ENCODE measurements around the gene HEXIM1. TPM values are rescaled to one million over a fixed set of nuclear protein-coding genes. Genes with fewer than 3 reads are reported as not detected.

The HEXIM1 gene
- total and polyA plus RNA-seq, 8 donors: 6.8 to 17.2 (median 12.0) TPM

GRCh38 chr17:45108595-45109521, 39.4 kb upstream of the HEXIM1 start:
- Histone ChIP-seq H3K9me3 (no peaks in the 10 kb centered on the region), H3K27ac (no peak overlapping the region), H3K4me1 (no peaks in the 10 kb centered on the region), H3K36me3 (peaks cover 0 to 48% (median 23%) of the 10 kb centered on the region in 3 donors), H3K27me3 (no peaks in the 10 kb centered on the region), H3K4me3 (no peak overlapping the region)
- DNase-seq (no peak), FAIRE-seq (no peak), ATAC-seq (peak in 2 of 4 donors; percentile 17)
- intact Hi-C loops (cut with DNase I): no loop called here
- TF ChIP-seq CTCF (IDR thresholded peaks at IDR 0.05): no peak
- 77 to 78% methylated on average over 12 of the region's 12 CpGs for WGBS, 2 donors

- no peak overlapping the region for H3K4me3 ChIP-seq
- no peak overlapping the region for H3K27ac ChIP-seq
- H3K27me3 ChIP-seq: no peaks in the 10 kb centered on the region
- no peak for TF ChIP-seq CTCF (IDR thresholded peaks at IDR 0.05)
- no peak for FAIRE-seq
- DNase-seq: no peak
- intact Hi-C loops (cut with DNase I): loop anchor here in 1 of 3 donors (10.0 kb wide), 2 partner anchors 186 to 336 kb away; no protein-coding TSS in a partner anchor
- H3K4me1 ChIP-seq: no peaks in the 10 kb centered on the region
- H3K9me3 ChIP-seq: no peaks in the 10 kb centered on the region
- 70 to 76% methylated on average over 16 of the region's 16 CpGs for WGBS, 2 donors
- ATAC-seq: peak in 2 of 4 donors; percentile 28 to 29
- H3K36me3 ChIP-seq: peaks cover 0 to 28% (median 7%) of the 10 kb centered on the region in 3 donors
These were observed 37.3 kb upstream of the HEXIM1 start for GRCh38 chr17:45110676-45111611.

- ATAC-seq (no peak), FAIRE-seq (no peak), DNase-seq (no peak)
- peaks cover 0 to 19% (median 0%) of the 10 kb centered on the region in 3 donors for H3K36me3 ChIP-seq
- no peak for TF ChIP-seq CTCF (IDR thresholded peaks at IDR 0.05)
- WGBS, 2 donors: 89 to 94% methylated on average over 11 of the region's 11 CpGs
- no peak overlapping the region for H3K27ac ChIP-seq
- no peaks in the 10 kb centered on the region for H3K4me1 ChIP-seq
- H3K9me3 ChIP-seq: no peaks in the 10 kb centered on the region
- intact Hi-C loops (cut with DNase I): loop anchor here in 1 of 3 donors (10.0 kb wide), 2 partner anchors 187 to 337 kb away; no protein-coding TSS in a partner anchor
- H3K4me3 ChIP-seq: no peak overlapping the region
- H3K27me3 ChIP-seq: no peaks in the 10 kb centered on the region
These were observed 36.4 kb upstream of the HEXIM1 start for GRCh38 chr17:45111850-45112249.

- intact Hi-C loops (cut with DNase I): loop anchor here in 1 of 3 donors (10.0 kb wide), 2 partner anchors 188 to 338 kb away; no protein-coding TSS in a partner anchor
- Histone ChIP-seq H3K36me3 (peaks cover 0 to 12% (median 0%) of the 10 kb centered on the region in 3 donors), H3K4me1 (no peaks in the 10 kb centered on the region), H3K4me3 (no peak overlapping the region), H3K27me3 (no peaks in the 10 kb centered on the region), H3K9me3 (no peaks in the 10 kb centered on the region), H3K27ac (no peak overlapping the region)
- DNase-seq (peak in 1 of 6 donors; percentile 49), ATAC-seq (no peak), FAIRE-seq (no peak)
- TF ChIP-seq CTCF (IDR thresholded peaks at IDR 0.05): no peak
- 87 to 94% methylated on average over 23 of the region's 23 CpGs for WGBS, 2 donors
These were observed 35.5 kb upstream of the HEXIM1 start for GRCh38 chr17:45112559-45113423.
